Renal cortical epithelial cell (primary cell): ENCODE results near the gene RNGTT. TPM values are rescaled to one million over a fixed set of nuclear protein-coding genes. Genes with fewer than 3 reads are reported as not detected.
"Not testable (repeated sequence)": the region's sequence is repeated elsewhere in the genome, so short reads cannot be mapped to it uniquely, and the experiment has no call there.

Source experiments
- DNase-seq: peaks from one replicate; pipeline ENCODE4 v3.0.0-alpha.2; 2011; ENCODE audit warnings: low read depth
- total RNA-seq: library from RNA; depleted of rRNA; stranded (reverse); fragments of >200 nt; gene quantifications from 2 replicates; pipeline ENCODE4 v1.2.3, GENCODE V29; 2014

RNGTT gene
- total RNA-seq, 1 donor from 2014 or later = 27.1 TPM

DNA sequence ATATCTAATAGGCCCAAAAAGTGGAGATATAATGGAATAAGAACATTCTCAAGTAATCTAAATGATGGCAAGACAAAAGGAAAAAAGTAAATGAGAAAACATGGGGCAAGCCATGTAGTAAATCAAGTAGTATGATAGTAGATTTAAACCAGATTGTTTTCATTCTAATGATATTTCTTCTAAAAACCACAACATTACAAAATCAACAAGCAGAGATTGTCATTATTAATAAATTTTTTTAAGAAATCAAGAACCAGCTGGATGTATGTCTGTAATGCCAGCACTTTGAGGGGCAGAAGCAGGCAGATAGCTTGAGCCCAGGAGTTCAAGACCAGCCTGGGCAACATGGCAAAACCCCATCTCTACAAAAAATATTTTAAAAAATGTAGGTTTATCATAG lies 155.0 kb downstream of the RNGTT start:
- DNase-seq = no peak

DNA sequence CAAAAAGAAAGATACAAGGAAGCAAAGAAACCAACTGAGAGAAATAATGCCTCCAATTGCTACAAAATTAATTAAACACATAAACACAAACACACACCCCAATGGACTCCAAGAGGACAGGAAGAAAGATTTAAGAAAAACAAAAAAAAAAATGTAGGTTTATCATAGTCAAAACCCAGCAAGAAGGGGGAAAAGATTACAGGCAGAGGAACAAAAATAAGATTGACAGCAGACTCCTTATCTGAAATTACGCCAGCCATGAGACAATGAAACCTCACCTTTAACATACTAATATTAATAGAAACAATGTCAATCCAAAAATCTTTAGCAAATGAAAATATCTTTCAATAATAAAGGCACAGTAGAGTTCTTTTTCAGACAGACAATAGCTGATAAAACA lies 155.8 kb downstream of the RNGTT start:
- DNase-seq = no peak

DNA sequence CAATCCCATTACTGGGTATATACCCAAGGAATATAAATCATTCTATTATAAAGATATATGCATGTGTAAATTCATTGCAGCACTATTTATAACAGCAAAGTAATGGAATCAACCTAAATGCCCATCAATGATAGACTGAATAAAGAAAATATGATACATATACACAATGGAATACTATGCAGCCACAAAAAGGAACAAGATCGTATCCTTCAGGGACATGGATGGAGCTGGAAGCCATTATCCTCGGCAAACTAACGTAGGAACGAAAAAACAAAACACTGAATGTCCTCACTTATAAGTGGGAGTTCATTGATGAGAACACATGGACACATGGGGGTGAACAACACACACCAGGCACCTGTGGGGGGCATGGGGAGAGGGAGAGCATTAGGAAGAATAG lies 156.7 kb downstream of the RNGTT start:
- DNase-seq = no peak

DNA sequence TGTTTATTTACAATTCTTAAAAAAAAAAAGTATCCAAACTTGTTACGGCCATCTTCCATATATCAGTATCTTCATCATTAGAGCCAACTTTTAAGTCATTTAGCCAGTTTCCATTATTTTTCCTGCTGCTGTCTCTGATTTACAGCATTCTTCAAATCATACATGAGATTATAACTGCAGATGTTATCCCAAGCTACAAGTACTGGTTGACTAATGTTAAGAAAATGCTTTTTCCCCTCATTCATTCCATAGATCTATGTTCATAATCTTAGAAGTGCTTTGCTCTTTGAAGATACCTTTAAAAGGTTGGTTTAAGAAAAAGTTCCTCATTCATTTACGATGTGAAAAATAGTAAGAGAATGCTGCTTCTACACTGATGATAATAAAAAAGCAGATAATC lies 158.7 kb downstream of the RNGTT start:
- DNase-seq = no peak

DNA sequence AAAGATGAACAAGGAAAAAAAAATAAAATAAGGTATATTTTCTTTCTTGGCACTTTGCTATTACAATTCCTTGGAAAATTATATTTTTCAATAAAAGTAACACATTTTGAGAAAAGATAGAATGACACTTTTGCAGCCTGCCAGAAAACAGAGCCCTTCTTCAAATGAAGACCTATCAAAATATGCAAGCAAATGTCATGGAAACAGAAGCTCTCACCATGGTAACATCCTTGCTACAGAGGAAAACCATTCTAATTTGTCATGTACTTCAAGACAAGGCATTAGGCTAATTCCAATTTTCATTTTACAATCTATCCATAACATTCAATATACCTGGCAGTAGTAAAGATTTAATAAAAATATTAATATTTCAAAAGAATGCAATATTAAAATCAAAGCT lies 177.9 kb downstream of the RNGTT start:
- DNase-seq = peak; percentile 13

DNA sequence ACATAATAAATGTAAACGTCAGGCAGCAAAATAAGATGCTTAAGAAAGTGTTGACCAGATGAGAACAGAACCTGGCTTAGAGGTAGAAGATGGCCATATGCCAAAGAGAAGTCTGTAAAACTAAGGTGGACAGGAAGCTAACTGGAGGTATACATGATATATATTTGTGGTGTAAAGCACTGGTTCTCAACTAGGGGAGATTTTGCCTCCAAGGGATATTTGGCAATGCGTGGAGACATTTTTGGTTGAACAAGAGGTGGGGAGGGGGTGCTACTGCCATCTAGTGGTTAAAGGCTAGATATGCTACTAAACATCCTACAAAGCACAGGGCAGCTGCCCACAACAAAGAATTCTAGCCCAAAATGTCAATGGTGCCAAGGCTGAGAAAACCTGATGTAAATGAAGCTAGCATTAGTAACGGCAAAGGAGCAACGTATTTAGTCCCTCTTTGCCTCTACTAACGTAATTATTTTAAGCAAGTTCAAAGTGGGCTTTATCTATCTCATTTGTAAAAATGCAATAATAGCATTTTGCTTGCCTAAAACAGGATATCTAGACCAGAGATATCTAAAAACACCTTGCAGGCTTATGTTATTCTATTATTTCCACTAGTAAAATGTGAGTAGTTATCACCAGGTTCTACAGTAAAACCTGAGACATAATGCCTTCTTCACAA lies 182.6 kb downstream of the RNGTT start:
- peak; percentile 63 for DNase-seq

DNA sequence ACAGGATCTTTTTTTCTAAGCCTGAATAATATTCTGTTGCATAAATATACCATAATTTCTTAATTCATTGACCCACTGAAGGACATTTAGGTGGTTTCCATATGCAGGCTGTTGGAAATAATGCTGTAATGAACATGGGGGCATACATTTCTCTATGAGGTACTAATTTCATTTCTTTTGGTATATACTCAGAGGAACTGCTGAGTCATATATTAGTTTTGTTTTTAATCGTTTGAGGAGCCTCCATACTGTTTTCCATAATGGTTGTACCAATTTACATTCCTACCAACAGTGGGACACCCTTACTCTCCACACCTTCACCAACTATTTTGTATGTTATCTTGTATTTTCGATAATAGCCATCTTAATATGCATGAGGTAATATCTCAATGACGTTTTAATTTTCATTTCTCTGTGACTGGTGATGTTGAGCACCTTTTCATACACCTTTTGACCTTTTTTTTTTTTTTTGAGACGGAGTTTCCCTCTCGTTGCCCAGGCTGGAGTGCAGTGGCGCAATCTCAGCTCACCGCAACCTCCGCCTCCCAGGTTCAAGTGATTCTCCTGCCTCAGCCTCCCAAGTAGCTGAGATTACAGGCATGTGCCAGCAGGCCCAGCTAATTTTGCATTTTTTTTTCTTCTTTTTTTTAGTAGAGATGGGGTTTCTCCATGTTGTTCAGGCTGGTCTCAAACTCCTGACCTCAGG lies 187.4 kb downstream of the RNGTT start:
- DNase-seq = no peak

DNA sequence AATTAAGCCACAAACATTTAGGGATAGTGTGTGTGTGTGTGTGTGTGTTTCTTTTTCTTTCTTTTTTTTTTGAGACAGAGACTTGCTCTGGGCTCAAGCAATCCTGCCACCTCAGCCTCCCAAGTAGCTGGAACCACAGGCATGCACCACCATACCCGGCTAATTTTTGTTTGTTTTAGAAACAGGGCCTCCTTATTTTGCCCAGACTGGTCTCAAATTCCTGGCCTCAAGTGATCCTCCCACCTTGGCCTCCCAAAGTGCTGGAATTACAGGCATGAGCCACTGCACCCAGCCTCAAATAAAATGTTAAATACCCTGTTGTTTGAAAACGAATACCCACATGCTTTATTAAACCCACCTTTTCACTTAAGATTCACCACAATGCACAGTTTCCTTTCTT lies 195.3 kb downstream of the RNGTT start:
- DNase-seq = not testable (repeated sequence)

DNA sequence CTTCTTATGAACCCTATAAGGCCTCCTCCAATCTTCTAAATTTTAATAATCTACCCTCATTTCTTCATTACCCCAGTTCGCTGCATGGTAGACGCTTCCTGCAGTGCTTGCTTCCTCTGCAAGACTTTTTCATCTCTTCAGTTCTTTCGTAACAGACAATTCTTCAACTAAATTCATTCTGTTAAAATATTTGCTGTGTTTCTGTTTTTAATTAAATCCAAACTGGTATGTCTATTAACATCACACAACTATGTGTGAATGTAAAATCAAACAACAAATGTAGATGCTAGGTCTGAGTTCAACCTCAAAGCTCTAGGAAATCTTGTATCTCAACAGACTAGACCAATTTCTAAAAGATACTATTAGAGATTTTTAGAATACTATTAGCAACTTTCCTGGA lies 199.3 kb downstream of the RNGTT start:
- no peak for DNase-seq

DNA sequence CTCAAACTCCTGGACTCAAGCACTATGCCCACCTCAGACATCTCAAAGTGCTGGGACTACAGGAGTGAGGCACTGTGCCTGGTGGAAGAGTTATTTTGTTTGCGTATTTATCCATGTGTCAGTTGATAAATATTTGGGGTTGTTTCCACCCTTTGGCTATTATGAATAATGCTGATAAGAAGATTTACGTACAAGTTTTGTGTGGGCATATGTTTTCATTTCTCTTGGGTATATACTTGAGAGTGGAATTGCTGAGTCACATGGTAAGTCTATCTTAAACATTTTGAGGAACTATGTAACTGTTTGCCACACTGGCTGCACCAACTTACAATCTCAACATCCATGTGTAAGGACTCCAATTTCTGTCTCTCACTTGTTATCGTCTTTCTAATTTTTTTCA lies 200.3 kb downstream of the RNGTT start:
- no peak for DNase-seq

DNA sequence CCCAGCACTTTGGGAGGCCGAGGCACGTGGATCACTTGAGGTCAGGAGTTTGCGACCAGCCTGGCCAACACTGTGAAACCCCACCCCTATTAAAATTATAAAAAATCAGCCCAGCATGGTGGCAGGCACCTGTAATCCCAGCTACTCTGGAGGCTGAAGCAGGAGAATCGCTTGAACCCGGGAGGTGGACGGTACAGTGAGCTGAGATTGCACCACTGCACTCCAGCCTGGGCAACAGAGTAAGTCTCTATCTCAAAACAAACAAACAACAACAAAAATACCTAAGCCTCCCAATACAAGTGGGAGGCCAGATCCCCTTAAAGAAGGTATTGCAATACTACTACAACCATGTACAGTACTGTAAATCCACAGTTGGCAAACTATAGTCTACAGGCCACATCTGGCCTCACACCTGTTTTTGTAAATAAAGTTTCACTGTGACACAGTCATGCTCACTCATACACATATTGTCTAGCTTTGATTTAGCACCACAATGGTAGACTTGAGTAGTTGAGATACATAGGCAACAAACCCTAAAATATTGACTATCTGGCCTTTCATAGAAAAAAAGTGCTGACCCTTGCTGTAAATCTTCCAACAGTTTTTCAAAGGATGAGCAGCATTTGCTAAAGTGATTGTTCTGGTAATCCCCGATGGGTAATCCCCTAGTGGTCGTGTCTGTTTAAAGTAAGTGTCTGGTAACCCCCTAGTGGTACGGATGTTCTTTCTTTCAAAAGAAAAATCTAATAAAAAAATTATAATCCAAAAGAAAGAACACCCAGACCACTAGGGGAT lies 202.0 kb downstream of the RNGTT start:
- no peak for DNase-seq

DNA sequence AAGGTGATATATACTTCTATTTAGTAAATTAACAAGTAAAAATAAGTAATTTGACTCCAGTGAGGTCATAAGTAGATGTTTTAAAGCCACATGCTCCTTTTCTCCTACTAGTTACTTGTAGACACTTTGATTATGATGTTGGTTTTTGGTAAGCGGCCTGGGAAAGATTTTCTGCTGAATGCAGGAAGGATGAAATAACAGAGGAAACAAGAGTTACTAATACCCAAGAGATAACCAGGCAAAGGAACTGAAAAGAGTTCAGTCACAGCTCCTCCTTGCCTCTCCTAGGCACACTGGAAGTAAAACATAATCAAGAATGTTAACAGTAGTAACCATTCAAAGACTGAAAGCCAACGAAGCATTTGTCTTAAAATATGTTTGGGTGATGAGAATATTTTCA lies 203.3 kb downstream of the RNGTT start:
- DNase-seq = no peak

DNA sequence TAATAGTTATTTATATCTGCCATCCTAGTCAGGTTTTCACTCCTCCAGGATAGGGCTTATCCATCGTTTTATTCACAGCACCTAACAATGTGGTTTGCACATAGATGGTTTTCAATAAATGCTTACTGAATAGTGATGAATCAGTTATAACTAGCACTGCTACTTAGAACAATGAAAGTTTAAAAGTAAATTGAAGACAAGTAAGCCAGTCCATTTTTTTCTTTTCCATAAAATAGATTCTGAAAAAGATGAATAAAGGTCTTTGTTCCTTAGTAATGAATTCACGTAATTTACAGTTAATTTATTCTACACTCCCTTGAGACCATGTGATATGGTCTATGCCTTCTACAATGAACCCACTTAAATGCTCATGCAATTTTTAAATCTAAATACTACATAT lies 212.5 kb downstream of the RNGTT start:
- no peak for DNase-seq

DNA sequence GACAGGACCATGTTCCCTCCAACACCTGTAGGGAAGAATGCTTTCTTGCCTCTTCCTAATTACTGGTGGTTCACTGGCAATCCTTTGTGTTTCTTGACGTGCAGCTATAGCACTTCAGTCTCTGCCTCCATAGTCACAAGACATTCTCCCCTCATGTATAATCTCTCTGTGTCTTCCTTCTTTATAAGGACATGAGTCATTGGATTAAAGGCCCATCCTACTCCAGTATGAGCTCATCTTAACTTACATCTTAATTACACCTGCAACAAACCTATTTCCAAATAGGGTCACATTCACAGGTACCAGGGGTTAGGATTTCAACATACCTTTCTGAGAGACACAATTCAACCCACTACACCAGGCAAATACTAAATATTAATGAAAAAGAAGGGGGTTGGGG lies 213.6 kb downstream of the RNGTT start:
- DNase-seq = peak; percentile 3

DNA sequence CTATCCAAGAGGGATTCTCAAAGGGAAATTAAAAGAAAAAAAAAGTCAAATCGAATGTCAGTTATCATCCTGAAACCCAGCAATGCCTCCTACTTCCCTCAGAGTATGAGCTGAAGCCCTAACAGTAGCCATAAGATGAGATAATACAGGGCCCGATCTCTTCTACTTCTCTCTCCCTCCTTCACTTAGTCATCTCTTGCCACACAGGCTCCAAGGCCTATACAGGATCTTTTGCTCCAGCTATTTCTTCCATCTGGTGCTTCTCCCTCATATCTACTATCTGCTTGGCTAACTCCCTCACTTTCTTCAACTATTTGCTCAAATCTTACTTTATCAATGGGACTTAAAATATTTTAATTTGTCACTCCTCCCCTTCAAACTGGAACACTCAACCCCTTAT lies 215.3 kb downstream of the RNGTT start:
- DNase-seq = no peak

DNA sequence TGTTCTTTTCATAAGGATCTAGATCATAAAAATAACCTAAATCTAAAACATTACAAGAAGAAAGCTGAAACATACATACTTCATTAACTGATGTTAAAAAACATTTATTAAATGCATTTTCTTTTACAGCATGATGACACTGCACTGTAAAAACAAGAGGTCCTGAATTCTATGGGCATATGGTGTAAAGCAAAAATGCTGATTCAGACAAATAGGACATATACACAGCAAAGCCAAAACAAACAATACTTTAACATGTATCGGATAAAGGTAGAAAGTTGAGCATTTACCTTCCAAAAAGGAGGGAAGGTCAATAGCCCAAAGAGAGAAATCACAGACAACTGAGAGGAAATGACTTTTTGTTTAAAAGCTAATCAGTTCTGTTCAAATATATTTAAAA lies 221.5 kb downstream of the RNGTT start:
- DNase-seq = no peak

DNA sequence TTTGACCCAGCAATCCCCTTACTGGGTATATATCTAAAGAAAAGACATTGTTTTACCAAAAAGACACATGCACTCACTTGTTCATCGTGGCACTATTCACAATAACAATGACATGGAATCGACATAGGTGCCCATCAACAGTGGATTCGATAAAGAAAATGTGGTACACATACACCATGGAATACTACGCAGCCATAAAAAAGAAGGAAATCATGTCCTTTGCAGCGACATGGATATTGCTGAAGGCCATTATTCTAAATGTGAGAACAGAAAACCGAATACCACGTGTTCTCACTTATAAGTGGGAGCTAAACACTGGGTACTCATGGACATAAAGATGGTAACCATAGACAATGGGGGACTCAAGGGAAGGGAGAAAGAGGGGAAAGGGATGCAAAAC lies 222.3 kb downstream of the RNGTT start:
- DNase-seq = no peak

DNA sequence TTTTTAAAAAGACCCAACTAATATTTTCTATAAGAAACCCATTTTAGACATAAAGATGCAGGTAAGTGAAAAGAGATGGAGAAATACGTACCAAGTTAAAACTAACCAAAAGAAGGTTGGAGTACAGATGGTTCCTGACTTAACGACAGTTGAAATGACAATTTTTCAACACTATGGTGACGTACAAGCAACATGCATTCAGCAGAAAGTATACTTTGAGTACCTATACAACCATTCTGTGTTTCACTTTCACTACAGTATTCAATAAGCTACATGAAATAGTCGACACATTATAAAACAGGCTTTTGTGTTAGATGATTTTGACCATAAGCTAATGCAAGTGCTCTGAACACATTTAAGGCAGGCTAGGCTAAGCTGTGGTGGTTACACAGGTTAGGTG lies 228.9 kb downstream of the RNGTT start:
- DNase-seq = no peak

DNA sequence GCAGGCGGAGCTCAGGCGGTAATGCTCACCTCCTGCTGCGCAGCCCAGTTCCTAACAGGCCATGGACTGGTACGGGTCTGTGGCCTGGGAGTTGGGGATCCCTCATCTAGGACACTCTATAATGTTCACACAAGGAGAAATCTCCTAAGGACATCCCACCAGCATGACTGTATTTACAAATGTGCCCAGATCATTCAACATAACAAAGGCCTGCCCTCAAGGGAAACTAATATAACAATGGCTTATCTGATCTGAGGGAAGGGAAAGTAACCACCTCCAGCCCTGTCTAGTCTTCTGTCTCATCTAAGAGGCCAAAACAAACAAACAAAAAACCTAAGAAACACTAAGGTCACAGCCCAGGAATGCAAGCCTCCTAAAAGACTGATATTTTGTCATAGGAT lies 232.8 kb downstream of the RNGTT start:
- peak; percentile 52 for DNase-seq

DNA sequence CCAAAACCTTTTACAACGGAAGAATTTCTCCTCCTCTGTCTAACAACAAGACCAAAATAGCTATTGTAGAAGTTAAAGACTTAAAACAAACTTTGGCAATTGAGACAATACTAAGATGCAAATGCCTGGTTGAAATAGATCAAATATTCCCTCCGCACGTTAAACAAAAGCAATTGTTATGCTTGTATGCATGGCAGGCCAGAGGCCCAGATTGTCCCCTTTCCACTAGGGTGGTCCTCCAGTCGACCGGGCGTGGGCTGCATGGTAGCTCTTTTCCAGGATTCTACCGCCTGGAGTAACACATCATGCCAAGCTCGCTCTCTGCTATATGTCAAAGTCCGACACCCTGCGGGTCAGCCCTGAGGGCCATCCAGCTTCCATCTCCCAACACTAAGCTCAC lies 234.7 kb downstream of the RNGTT start:
- no peak for DNase-seq

DNA sequence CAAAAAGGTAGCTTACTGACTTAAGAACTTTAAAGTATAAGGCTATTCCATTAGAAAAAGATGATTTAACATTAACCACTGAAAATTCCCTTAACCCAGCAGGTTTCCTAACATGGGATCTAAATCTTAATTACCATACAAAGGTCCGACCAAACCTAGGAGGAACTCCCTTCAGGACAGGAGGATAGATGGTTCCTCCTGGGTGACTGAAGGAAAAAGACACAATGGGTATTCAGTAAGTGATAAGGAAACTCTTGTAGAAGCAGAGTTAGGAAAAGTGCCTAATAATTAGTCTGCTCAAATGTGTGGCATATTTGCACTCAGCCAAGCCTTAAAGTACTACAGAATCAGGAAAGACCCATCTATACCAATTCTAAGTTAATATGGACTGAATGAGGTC lies 237.0 kb downstream of the RNGTT start:
- not testable (repeated sequence) for DNase-seq

DNA sequence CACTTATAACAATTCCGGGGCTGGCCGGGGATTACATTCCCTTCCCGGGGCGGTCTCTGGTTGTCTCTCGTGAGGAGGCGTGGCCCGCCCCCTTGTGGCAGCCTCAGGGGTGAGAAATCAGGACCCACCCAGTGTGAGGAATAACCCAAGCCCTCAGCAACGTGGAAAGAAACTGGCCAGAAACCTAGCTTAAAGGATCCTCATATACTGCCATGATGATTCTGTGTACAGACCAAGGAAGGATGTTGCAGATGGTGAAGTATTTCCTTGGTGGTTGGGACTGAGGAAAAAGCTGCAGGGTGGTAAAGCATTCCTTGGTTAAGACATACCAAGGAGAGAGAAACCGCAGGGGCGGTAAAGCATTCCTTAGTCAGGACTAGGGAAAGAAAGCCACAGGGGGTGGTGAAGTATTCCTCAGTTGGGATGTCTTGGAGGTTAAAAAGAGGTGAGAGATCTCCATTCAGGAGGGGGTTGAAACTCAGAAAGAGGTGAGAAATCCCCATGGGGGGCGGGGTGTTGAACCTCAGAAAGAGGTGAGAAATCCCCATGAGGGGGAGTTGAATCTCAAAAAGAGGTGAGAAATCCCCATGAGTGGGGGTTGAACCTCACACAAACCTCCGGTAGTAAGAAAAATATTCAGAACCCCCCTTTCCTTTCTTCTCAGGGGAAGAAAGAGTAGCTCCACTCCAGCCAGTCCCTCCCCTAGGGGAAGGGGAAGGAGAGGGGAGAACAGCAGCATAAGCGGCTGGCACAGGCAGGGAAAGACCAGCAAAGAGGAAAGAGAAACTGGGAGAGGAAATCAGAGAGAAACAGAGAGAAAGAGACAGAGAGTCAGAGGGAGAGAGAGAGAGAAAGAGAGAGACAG lies 238.1 kb downstream of the RNGTT start:
- DNase-seq = peak; percentile 70
